HG03378 (cell line): ENCODE results near the gene ME3.

Experiments used
- ATAC-seq: cut with Tn5 transposase; IDR thresholded peaks from one replicate; pipeline ENCODE4 v1.9.1; 2021; ENCODE audit warnings: mild to moderate bottlenecking, moderate library complexity; ENCODE audit not compliant: unreplicated experiment

Gene ME3

GRCh38 chr11:86672007-86672621, at the start of gene ME3:
ME3 (minus strand) TSS chr11:86672616.
- no peak for ATAC-seq

GRCh38 chr11:86722006-86722405, 49.6 kb upstream of the ME3 start:
- ATAC-seq = no peak

GRCh38 chr11:86720546-86720945, 48.1 kb upstream of the ME3 start:
- no peak for ATAC-seq

GRCh38 chr11:86719781-86720463, 47.5 kb upstream of the ME3 start:
- no peak for ATAC-seq

GRCh38 chr11:86718999-86719398, 46.6 kb upstream of the ME3 start:
- ATAC-seq = no peak

- no peak for ATAC-seq
Measured at GRCh38 chr11:86718521-86718920, 46.1 kb upstream of the ME3 start.

- no peak for ATAC-seq
Measured at GRCh38 chr11:86717817-86718501, 45.5 kb upstream of the ME3 start.

- ATAC-seq = no peak
Measured at GRCh38 chr11:86715611-86716010, 43.2 kb upstream of the ME3 start.

- ATAC-seq = no peak
Measured at GRCh38 chr11:86713552-86713951, 41.1 kb upstream of the ME3 start.

- no peak for ATAC-seq
Measured at GRCh38 chr11:86710936-86711335, 38.5 kb upstream of the ME3 start.

GRCh38 chr11:86708669-86709068, 36.3 kb upstream of the ME3 start:
- ATAC-seq = no peak

GRCh38 chr11:86706338-86707131, 34.1 kb upstream of the ME3 start:
- no peak for ATAC-seq

- ATAC-seq = no peak
Measured at GRCh38 chr11:86704710-86705109, 32.3 kb upstream of the ME3 start.

- ATAC-seq = no peak
Measured at GRCh38 chr11:86703987-86704386, 31.6 kb upstream of the ME3 start.

- ATAC-seq = no peak
Measured at GRCh38 chr11:86702220-86702983, 30.0 kb upstream of the ME3 start.

GRCh38 chr11:86699040-86699791, 26.8 kb upstream of the ME3 start:
- ATAC-seq = no peak

- no peak for ATAC-seq
Measured at GRCh38 chr11:86698639-86699038, 26.2 kb upstream of the ME3 start.

GRCh38 chr11:86696451-86696850, 24.0 kb upstream of the ME3 start:
- ATAC-seq = no peak

- no peak for ATAC-seq
Measured at GRCh38 chr11:86696004-86696403, 23.6 kb upstream of the ME3 start.

- ATAC-seq = no peak
Measured at GRCh38 chr11:86695373-86695772, 23.0 kb upstream of the ME3 start.
